Neural cell (in vitro differentiated cells): Measurements from ENCODE around the gene SALL4. TPM values are rescaled to one million over a fixed set of nuclear protein-coding genes. Genes with fewer than 3 reads are reported as not detected.
A peak's percentile ranks its signal among the peaks of the same experiment; 100 is the strongest.

ENCODE experiments used
- H2AFZ ChIP-seq: fragments of 200-600, 300-800 bp; sonication (generic), shearing (Covaris generic); 2 replicates; pipeline ENCODE4 v1.6.0; 2014; ENCODE audit warnings: low read depth, mild to moderate bottlenecking, antibody characterized with exemption, low read length, moderate library complexity
- H3F3A ChIP-seq: fragments of 200-600 bp; shearing (Covaris generic); 2 replicates; pipeline ENCODE4 v1.6.1; 2016; ENCODE audit warnings: mild to moderate bottlenecking, moderate library complexity, mixed read lengths, antibody characterized with exemption, low read length; ENCODE audit not compliant: insufficient read depth, poor library complexity, severe bottlenecking
- H3K27ac ChIP-seq: fragments of 200-600, 300-800 bp; sonication (generic), shearing (Covaris generic); 2 replicates; pipeline ENCODE4 v1.5.1; 2014; ENCODE audit warnings: mild to moderate bottlenecking, low read length, moderate library complexity
- H3K27me3 ChIP-seq: fragments of 300-800, 200-600 bp; sonication (generic), shearing (Covaris generic); 2 replicates; pipeline ENCODE4 v1.6.0; 2014; ENCODE audit warnings: mild to moderate bottlenecking, low read depth, low read length, moderate library complexity; ENCODE audit not compliant: insufficient read depth
- H3K36me3 ChIP-seq: fragments of 300-800, 200-600 bp; sonication (generic), shearing (Covaris generic); 2 replicates; pipeline ENCODE4 v1.5.1; 2014; ENCODE audit warnings: mild to moderate bottlenecking, antibody characterized with exemption, low read length, moderate library complexity; ENCODE audit not compliant: insufficient read depth
- H3K4me2 ChIP-seq: fragments of 300-800, 200-600 bp; sonication (generic), shearing (Covaris generic); 2 replicates; pipeline ENCODE4 v1.6.0; 2014; ENCODE audit warnings: mild to moderate bottlenecking, low read length
- H3K4me3 ChIP-seq: fragments of 300-800, 200-600 bp; sonication (generic), shearing (Covaris generic); 2 replicates; pipeline ENCODE4 v1.5.1; 2014; ENCODE audit warnings: mild to moderate bottlenecking, low read length, moderate library complexity
- H3K79me2 ChIP-seq: fragments of 200-600 bp; shearing (Covaris generic); replicated peaks from 2 replicates; pipeline ENCODE4 v1.6.0; 2014; ENCODE audit warnings: mild to moderate bottlenecking, low read length, moderate library complexity; ENCODE audit not compliant: insufficient read depth
- H3K9ac ChIP-seq: fragments of 300-800, 200-600 bp; sonication (generic), shearing (Covaris generic); 2 replicates; pipeline ENCODE4 v1.6.1; 2016; ENCODE audit warnings: mild to moderate bottlenecking, low read length, mixed read lengths
- H3K9me2 ChIP-seq: fragments of 200-600 bp; shearing (Covaris generic); 2 replicates; pipeline ENCODE4 v1.6.1; 2016; ENCODE audit warnings: mild to moderate bottlenecking, low read length, mixed read lengths; ENCODE audit not compliant: insufficient read depth
- H3K9me3 ChIP-seq: fragments of 200-600, 300-800 bp; sonication (generic), shearing (Covaris generic); 2 replicates; pipeline ENCODE4 v1.6.1; 2016; ENCODE audit warnings: mild to moderate bottlenecking, mixed run types, low read length, moderate library complexity, mixed read lengths
- H4K20me1 ChIP-seq: fragments of 200-600 bp; shearing (Covaris generic); 2 replicates; pipeline ENCODE4 v1.6.1; 2016; ENCODE audit warnings: mild to moderate bottlenecking, mixed run types; ENCODE audit not compliant: insufficient read depth
- CTCF ChIP-seq: fragments of 450-650 bp; IDR thresholded peaks from 2 replicates; pipeline ENCODE4 v1.5.1; 2014; ENCODE audit warnings: antibody characterized with exemption, mild to moderate bottlenecking, moderate library complexity; ENCODE audit not compliant: poor library complexity, severe bottlenecking
- EP300 ChIP-seq: fragments of 450-650 bp; conservative IDR thresholded peaks from 2 replicates; pipeline ENCODE4 v1.6.1; 2014; ENCODE audit warnings: antibody characterized with exemption, mild to moderate bottlenecking, moderate library complexity; ENCODE audit not compliant: poor library complexity, severe bottlenecking
- EZH2 ChIP-seq: fragments of 200-600, 300-800 bp; shearing (Covaris generic), sonication (generic); IDR thresholded peaks from 2 replicates; pipeline ENCODE4 v1.6.1; 2014; ENCODE audit warnings: antibody characterized with exemption, low read length, borderline replicate concordance, mild to moderate bottlenecking; ENCODE audit not compliant: insufficient read depth, poor library complexity, severe bottlenecking
- MXI1 ChIP-seq: fragments of 450-650 bp; conservative IDR thresholded peaks from 2 replicates; pipeline ENCODE4 v1.6.1; 2014; ENCODE audit warnings: antibody characterized with exemption, mild to moderate bottlenecking; ENCODE audit not compliant: poor library complexity, severe bottlenecking
- POLR2AphosphoS5 ChIP-seq: IDR thresholded peaks from 2 replicates; pipeline ENCODE4 v1.6.1; 2012
- RAD21 ChIP-seq: fragments of 450-650 bp; conservative IDR thresholded peaks from 2 replicates; pipeline ENCODE4 v1.6.1; 2014; ENCODE audit warnings: antibody characterized with exemption, mild to moderate bottlenecking, moderate library complexity
- REST ChIP-seq: IDR thresholded peaks from 2 replicates; pipeline ENCODE4 v1.6.1; 2012; ENCODE audit warnings: borderline replicate concordance
- SMC3 ChIP-seq: fragments of 450-650 bp; conservative IDR thresholded peaks from 2 replicates; pipeline ENCODE4 v1.6.1; 2014; ENCODE audit warnings: antibody characterized with exemption, mild to moderate bottlenecking, moderate library complexity; ENCODE audit not compliant: poor library complexity
- TAF1 ChIP-seq: IDR thresholded peaks from 2 replicates; pipeline ENCODE4 v1.6.1; 2012; ENCODE audit warnings: low read depth
- polyA plus RNA-seq: library from polyadenylated mRNA; depleted of rRNA; stranded (reverse); fragments of >200 nt; gene quantifications from 2 replicates; pipeline ENCODE4 v1.2.3, GENCODE V29; 2014

SALL4 gene
- polyA plus RNA-seq, 1 donor from 2014 or later = 1.4 TPM

GRCh38 chr20:51767867-51768758 is 34.2 kb downstream of the SALL4 start, which contains the start of gene ATP9A:
ATP9A (minus strand) TSS chr20:51768390; CDS start chr20:51768369, 21 bp downstream.
- no peaks in the 10 kb centered on the region for H3K27me3 ChIP-seq
- H3K9me3 ChIP-seq = no peaks in the 10 kb centered on the region
- TF ChIP-seq TAF1 (no peak), MXI1 (peak; percentile 13), RAD21 (peak; percentile 1), EP300 (no peak), REST (peak; percentile 52), SMC3 (no peak), POLR2AphosphoS5 (no peak), CTCF (peak; percentile 40), EZH2 (no peak)
- peak within 1 kb of the TSS; percentile 94 for H3K27ac ChIP-seq
- peaks cover 20% of the 10 kb centered on the region for H3K79me2 ChIP-seq
- peak within 1 kb of the TSS; percentile 97 for H3K4me3 ChIP-seq
- H3K9ac ChIP-seq = peak within 1 kb of the TSS; percentile 98
- no peaks in the 10 kb centered on the region for H4K20me1 ChIP-seq
- no peaks in the 10 kb centered on the region for H3K36me3 ChIP-seq
- peak within 1 kb of the TSS; percentile 56 for H2AFZ ChIP-seq
- H3F3A ChIP-seq = no peaks in the 10 kb centered on the region
- H3K9me2 ChIP-seq = no peaks in the 10 kb centered on the region
- peak within 1 kb of the TSS; percentile 78 for H3K4me2 ChIP-seq

- peak overlapping the region; percentile 94 for H3K27ac ChIP-seq
- no peaks in the 10 kb centered on the region for H3F3A ChIP-seq
- no peaks in the 10 kb centered on the region for H3K9me3 ChIP-seq
- no peaks in the 10 kb centered on the region for H3K36me3 ChIP-seq
- peak overlapping the region; percentile 97 for H3K4me3 ChIP-seq
- peak overlapping the region; percentile 56 for H2AFZ ChIP-seq
- peaks cover 23% of the 10 kb centered on the region for H3K79me2 ChIP-seq
- no peaks in the 10 kb centered on the region for H3K27me3 ChIP-seq
- H3K9ac ChIP-seq = peak overlapping the region; percentile 98
- H3K4me2 ChIP-seq = peak overlapping the region; percentile 78
- peak; percentile 30 for TF ChIP-seq MXI1
- peak; percentile 73 for TF ChIP-seq POLR2AphosphoS5
- TF ChIP-seq REST = peak; percentile 55
- TF ChIP-seq SMC3 = peak; percentile 16
- peak; percentile 68 for TF ChIP-seq TAF1
- TF ChIP-seq EZH2 = no peak
- no peak for TF ChIP-seq EP300
- peak; percentile 69 for TF ChIP-seq CTCF
- peak; percentile 30 for TF ChIP-seq RAD21
- no peaks in the 10 kb centered on the region for H3K9me2 ChIP-seq
- H4K20me1 ChIP-seq = no peaks in the 10 kb centered on the region
Observed at GRCh38 chr20:51766994-51767866, 35.1 kb downstream of the SALL4 start.
